Ishikawa (cell line): ENCODE results near the gene MYH7B.

ENCODE experiments used
- CEBPB ChIP-seq: IDR thresholded peaks from 2 replicates; pipeline ENCODE4 v1.6.1; 2012
- CREB1 ChIP-seq: IDR thresholded peaks from 2 replicates; pipeline ENCODE4 v1.6.1; 2012; ENCODE audit warnings: low read depth
- EGR1 ChIP-seq: IDR thresholded peaks from 2 replicates; pipeline ENCODE4 v1.6.1; 2012
- EP300 ChIP-seq: IDR thresholded peaks from 2 replicates; pipeline ENCODE4 v1.6.1; 2012; ENCODE audit warnings: borderline replicate concordance
- FOXM1 ChIP-seq: IDR thresholded peaks from 2 replicates; pipeline ENCODE4 v1.6.1; 2012; ENCODE audit warnings: low read depth, borderline replicate concordance
- NFIC ChIP-seq: IDR thresholded peaks from 2 replicates; pipeline ENCODE4 v1.6.1; 2012
- RAD21 ChIP-seq: IDR thresholded peaks from 2 replicates; pipeline ENCODE4 v1.6.1; 2012; ENCODE audit warnings: low read depth
- TAF1 ChIP-seq: IDR thresholded peaks from 2 replicates; pipeline ENCODE4 v1.6.1; 2012; ENCODE audit warnings: low read depth, mild to moderate bottlenecking
- TCF12 ChIP-seq: IDR thresholded peaks from 2 replicates; pipeline ENCODE4 v1.6.1; 2012; ENCODE audit warnings: low read depth
- TEAD4 ChIP-seq: IDR thresholded peaks from 2 replicates; pipeline ENCODE4 v1.6.1; 2012
- YY1 ChIP-seq: IDR thresholded peaks from 2 replicates; pipeline ENCODE4 v1.6.1; 2012; ENCODE audit warnings: low read depth
- ZBTB7A ChIP-seq: IDR thresholded peaks from 2 replicates; pipeline ENCODE4 v1.6.1; 2012; ENCODE audit warnings: low read depth
- TF ChIP-seq, protein P1 (sequence below): IDR thresholded peaks from 2 replicates; pipeline ENCODE4 v1.6.1; 2012
- TF ChIP-seq, protein P2 (sequence below): IDR thresholded peaks from 2 replicates; pipeline ENCODE4 v1.6.1; 2012; ENCODE audit warnings: low read depth, mild to moderate bottlenecking
- TF ChIP-seq, protein P3 (sequence below): IDR thresholded peaks from 2 replicates; pipeline ENCODE4 v1.6.1; 2012

The MYH7B gene

GRCh38 chr20:34940081-34940481 is 15.6 kb upstream of the MYH7B start:
- TF ChIP-seq YY1 (no peak), EP300 (no peak), TEAD4 (no peak)

GRCh38 chr20:34941226-34941625 is 14.4 kb upstream of the MYH7B start:
- TF ChIP-seq ZBTB7A (no peak), TAF1 (no peak)
- TF ChIP-seq, protein P1, sequence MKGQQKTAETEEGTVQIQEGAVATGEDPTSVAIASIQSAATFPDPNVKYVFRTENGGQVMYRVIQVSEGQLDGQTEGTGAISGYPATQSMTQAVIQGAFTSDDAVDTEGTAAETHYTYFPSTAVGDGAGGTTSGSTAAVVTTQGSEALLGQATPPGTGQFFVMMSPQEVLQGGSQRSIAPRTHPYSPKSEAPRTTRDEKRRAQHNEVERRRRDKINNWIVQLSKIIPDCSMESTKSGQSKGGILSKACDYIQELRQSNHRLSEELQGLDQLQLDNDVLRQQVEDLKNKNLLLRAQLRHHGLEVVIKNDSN = no peak

DNA sequence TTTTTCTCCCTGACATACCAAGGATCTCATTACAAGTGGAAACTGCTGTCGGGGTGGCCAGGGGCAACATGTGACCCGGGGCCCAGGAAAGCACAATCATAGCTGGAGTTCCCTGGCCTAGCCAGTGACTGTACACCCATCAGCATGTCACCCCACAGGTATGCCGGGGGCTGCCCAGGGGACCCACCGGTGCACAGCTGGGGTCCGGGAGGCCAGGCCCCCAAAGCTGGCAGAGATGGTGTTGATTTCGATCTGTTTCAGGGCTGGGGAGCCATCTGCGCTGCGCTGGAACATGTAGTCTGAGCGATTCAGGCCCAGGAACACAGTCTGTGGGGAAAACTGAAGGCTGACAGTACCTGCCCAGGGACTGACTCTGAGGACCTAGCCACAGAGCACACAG is 13.4 kb upstream of the MYH7B start:
- no peak for TF ChIP-seq TAF1
- TF ChIP-seq NFIC = no peak
- TF ChIP-seq RAD21 = no peak
- TF ChIP-seq FOXM1 = no peak
- TF ChIP-seq TEAD4 = no peak
- no peak for TF ChIP-seq CREB1
- no peak for TF ChIP-seq ZBTB7A
- TF ChIP-seq TCF12 = no peak
- TF ChIP-seq EGR1 = no peak
- TF ChIP-seq, protein P1 = no peak
- TF ChIP-seq YY1 = no peak
- TF ChIP-seq CEBPB = no peak
- TF ChIP-seq, protein P2, sequence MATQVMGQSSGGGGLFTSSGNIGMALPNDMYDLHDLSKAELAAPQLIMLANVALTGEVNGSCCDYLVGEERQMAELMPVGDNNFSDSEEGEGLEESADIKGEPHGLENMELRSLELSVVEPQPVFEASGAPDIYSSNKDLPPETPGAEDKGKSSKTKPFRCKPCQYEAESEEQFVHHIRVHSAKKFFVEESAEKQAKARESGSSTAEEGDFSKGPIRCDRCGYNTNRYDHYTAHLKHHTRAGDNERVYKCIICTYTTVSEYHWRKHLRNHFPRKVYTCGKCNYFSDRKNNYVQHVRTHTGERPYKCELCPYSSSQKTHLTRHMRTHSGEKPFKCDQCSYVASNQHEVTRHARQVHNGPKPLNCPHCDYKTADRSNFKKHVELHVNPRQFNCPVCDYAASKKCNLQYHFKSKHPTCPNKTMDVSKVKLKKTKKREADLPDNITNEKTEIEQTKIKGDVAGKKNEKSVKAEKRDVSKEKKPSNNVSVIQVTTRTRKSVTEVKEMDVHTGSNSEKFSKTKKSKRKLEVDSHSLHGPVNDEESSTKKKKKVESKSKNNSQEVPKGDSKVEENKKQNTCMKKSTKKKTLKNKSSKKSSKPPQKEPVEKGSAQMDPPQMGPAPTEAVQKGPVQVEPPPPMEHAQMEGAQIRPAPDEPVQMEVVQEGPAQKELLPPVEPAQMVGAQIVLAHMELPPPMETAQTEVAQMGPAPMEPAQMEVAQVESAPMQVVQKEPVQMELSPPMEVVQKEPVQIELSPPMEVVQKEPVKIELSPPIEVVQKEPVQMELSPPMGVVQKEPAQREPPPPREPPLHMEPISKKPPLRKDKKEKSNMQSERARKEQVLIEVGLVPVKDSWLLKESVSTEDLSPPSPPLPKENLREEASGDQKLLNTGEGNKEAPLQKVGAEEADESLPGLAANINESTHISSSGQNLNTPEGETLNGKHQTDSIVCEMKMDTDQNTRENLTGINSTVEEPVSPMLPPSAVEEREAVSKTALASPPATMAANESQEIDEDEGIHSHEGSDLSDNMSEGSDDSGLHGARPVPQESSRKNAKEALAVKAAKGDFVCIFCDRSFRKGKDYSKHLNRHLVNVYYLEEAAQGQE = no peak

- TF ChIP-seq, protein P3, sequence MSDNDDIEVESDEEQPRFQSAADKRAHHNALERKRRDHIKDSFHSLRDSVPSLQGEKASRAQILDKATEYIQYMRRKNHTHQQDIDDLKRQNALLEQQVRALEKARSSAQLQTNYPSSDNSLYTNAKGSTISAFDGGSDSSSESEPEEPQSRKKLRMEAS = 0 out of 2 replicates have a peak, but pooled peaks have one; percentile 12
- TF ChIP-seq TAF1 (no peak), CEBPB (peak; percentile 76), TEAD4 (no peak), RAD21 (no peak), EP300 (no peak), EGR1 (no peak), YY1 (no peak), NFIC (peak; percentile 81), CREB1 (no peak)
Measured at GRCh38 chr20:34943808-34944567, 11.7 kb upstream of the MYH7B start.

GRCh38 chr20:34945315-34946077 is 10.2 kb upstream of the MYH7B start:
- TF ChIP-seq TAF1 (no peak), FOXM1 (no peak), NFIC (peak; percentile 69), CEBPB (0 out of 2 replicates have a peak, but pooled peaks have one; percentile 25), ZBTB7A (no peak), EP300 (no peak), RAD21 (no peak), TCF12 (no peak), EGR1 (no peak), YY1 (no peak)
- TF ChIP-seq, protein P1 = peak; percentile 48; the same call in 1 of the 2 replicates
- TF ChIP-seq, protein P2 = no peak
- TF ChIP-seq, protein P3 = 0 out of 2 replicates have a peak, but pooled peaks have one; percentile 29
